ENCODE measurements around the gene PLCB4. TPM values are rescaled to one million over a fixed set of nuclear protein-coding genes. Genes with fewer than 3 reads are reported as not detected.

PLCB4 gene
- total RNA-seq, 1 donor from 2014 or later = 20.6 TPM

GRCh38 chr20:9230406-9230805 lies 161.5 kb downstream of the PLCB4 start:
- no peaks in the 10 kb centered on the region for H3K27me3 ChIP-seq
- no peak overlapping the region for H3K4me2 ChIP-seq
- no peaks in the 10 kb centered on the region for H3K36me3 ChIP-seq
- H3K4me3 ChIP-seq = no peak overlapping the region
- no peaks in the 10 kb centered on the region for H3K9me3 ChIP-seq (ENCODE audit: low read depth)
- Mint-ChIP-seq H3K4me3 (no peak overlapping the region), H3K4me1 (peaks cover 5% of the 10 kb centered on the region), H3K27me3 (ENCODE audit: insufficient read depth, low read depth) (no peaks in the 10 kb centered on the region), H3K27ac (no peak overlapping the region), H3K36me3 (peaks cover 3% of the 10 kb centered on the region), H3K9me3 (no peaks in the 10 kb centered on the region)
- H3F3A ChIP-seq (ENCODE audit: low read depth) = no peaks in the 10 kb centered on the region
- no peak for DNase-seq (ENCODE audit: low spot score)
- no peak overlapping the region for H3K27ac ChIP-seq
- peaks cover 10% of the 10 kb centered on the region for H3K4me1 ChIP-seq
- no peaks in the 10 kb centered on the region for H3K79me2 ChIP-seq (ENCODE audit: low read depth)
- H4K20me1 ChIP-seq (ENCODE audit: low read depth) = no peaks in the 10 kb centered on the region
- no peak overlapping the region for H3K9ac ChIP-seq
- TF ChIP-seq EZH2phosphoT487 (IDR thresholded peaks at IDR 0.05) (no peak), EZH2 (IDR thresholded peaks at IDR 0.05) (no peak)
- TF ChIP-seq, protein P1, sequence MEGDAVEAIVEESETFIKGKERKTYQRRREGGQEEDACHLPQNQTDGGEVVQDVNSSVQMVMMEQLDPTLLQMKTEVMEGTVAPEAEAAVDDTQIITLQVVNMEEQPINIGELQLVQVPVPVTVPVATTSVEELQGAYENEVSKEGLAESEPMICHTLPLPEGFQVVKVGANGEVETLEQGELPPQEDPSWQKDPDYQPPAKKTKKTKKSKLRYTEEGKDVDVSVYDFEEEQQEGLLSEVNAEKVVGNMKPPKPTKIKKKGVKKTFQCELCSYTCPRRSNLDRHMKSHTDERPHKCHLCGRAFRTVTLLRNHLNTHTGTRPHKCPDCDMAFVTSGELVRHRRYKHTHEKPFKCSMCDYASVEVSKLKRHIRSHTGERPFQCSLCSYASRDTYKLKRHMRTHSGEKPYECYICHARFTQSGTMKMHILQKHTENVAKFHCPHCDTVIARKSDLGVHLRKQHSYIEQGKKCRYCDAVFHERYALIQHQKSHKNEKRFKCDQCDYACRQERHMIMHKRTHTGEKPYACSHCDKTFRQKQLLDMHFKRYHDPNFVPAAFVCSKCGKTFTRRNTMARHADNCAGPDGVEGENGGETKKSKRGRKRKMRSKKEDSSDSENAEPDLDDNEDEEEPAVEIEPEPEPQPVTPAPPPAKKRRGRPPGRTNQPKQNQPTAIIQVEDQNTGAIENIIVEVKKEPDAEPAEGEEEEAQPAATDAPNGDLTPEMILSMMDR (IDR thresholded peaks at IDR 0.05) = no peak
- no peak overlapping the region for H2AFZ ChIP-seq (replicated peaks)

- Histone ChIP-seq H3K27ac (no peak overlapping the region), H3K4me2 (no peak overlapping the region), H3K9me3 (ENCODE audit: low read depth) (no peaks in the 10 kb centered on the region), H3K79me2 (ENCODE audit: low read depth) (no peaks in the 10 kb centered on the region), H2AFZ (replicated peaks) (no peak overlapping the region), H4K20me1 (ENCODE audit: low read depth) (no peaks in the 10 kb centered on the region), H3K4me1 (no peaks in the 10 kb centered on the region), H3K27me3 (no peaks in the 10 kb centered on the region), H3K36me3 (no peaks in the 10 kb centered on the region), H3F3A (ENCODE audit: low read depth) (no peaks in the 10 kb centered on the region), H3K9ac (no peak overlapping the region), H3K4me3 (no peak overlapping the region)
- no peak for DNase-seq (ENCODE audit: low spot score)
- Mint-ChIP-seq H3K9me3 (peaks cover 3% of the 10 kb centered on the region), H3K36me3 (peaks cover 8% of the 10 kb centered on the region), H3K4me1 (peaks cover 3% of the 10 kb centered on the region), H3K27ac (no peak overlapping the region), H3K4me3 (no peak overlapping the region), H3K27me3 (ENCODE audit: insufficient read depth, low read depth) (no peaks in the 10 kb centered on the region)
- no peak for TF ChIP-seq EZH2 (IDR thresholded peaks at IDR 0.05)
- no peak for TF ChIP-seq EZH2phosphoT487 (IDR thresholded peaks at IDR 0.05)
- TF ChIP-seq, protein P1 (IDR thresholded peaks at IDR 0.05) = no peak
Observed at GRCh38 chr20:9233804-9234203, 164.9 kb downstream of the PLCB4 start.

GRCh38 chr20:9235518-9235917 lies 166.6 kb downstream of the PLCB4 start:
- no peaks in the 10 kb centered on the region for H3F3A ChIP-seq (ENCODE audit: low read depth)
- Mint-ChIP-seq H3K36me3 (peaks cover 8% of the 10 kb centered on the region), H3K4me3 (no peak overlapping the region), H3K27ac (no peak overlapping the region), H3K27me3 (ENCODE audit: insufficient read depth, low read depth) (no peaks in the 10 kb centered on the region), H3K4me1 (peaks cover 3% of the 10 kb centered on the region), H3K9me3 (peaks cover 3% of the 10 kb centered on the region)
- no peak overlapping the region for H2AFZ ChIP-seq (replicated peaks)
- no peaks in the 10 kb centered on the region for H3K79me2 ChIP-seq (ENCODE audit: low read depth)
- DNase-seq (ENCODE audit: low spot score) = no peak
- no peaks in the 10 kb centered on the region for H4K20me1 ChIP-seq (ENCODE audit: low read depth)
- peaks cover 2% of the 10 kb centered on the region for H3K4me1 ChIP-seq
- no peak overlapping the region for H3K4me3 ChIP-seq
- no peak for TF ChIP-seq EZH2 (IDR thresholded peaks at IDR 0.05)
- TF ChIP-seq, protein P1 (IDR thresholded peaks at IDR 0.05) = no peak
- TF ChIP-seq EZH2phosphoT487 (IDR thresholded peaks at IDR 0.05) = no peak
- H3K9ac ChIP-seq = no peak overlapping the region
- H3K4me2 ChIP-seq = no peak overlapping the region
- H3K36me3 ChIP-seq = no peaks in the 10 kb centered on the region
- no peaks in the 10 kb centered on the region for H3K9me3 ChIP-seq (ENCODE audit: low read depth)
- no peaks in the 10 kb centered on the region for H3K27me3 ChIP-seq
- no peak overlapping the region for H3K27ac ChIP-seq
